ENCODE results near the gene PBX1. TPM values are rescaled to one million over a fixed set of nuclear protein-coding genes. Genes with fewer than 3 reads are reported as not detected.
A peak's percentile ranks its signal among the peaks of the same experiment; 100 is the strongest.

The PBX1 gene
- total RNA-seq, 8 experiments from 2014 or later: 27.8 to 268 (median 147) TPM

DNA sequence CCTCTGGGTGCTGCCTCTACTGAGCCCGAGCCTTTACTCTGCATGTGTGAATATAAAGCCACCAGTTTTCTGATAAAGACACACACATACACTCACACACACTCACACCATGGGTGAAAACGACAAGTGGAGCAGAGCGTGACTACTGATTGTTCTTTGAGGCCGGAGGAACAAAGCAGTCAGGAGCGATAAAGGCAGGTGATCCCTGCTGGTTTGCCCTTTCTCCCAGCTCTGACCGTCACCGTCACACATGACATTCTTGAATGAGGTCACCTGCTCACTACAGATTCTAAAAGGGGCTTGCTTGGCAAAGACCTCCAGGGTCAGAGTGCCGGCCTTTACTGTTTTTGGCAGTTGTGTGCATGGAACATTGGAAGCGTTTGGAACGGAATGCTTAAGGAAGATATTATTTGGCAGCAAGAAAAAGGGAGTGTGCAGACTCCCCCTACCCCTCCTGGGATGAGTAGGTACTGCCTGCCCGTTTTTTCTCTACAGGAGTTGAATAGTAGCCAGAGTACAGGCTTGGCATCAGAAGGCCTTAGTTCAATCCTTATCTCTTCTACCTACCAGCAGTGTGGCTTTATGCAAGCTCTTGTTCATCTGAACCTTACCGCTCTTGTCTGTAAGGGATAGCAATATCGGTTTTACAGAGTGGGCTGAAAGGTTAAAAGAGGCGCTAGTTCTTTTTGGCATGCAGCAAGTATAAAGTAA lies 79.7 kb downstream of the PBX1 start:
- ATAC-seq (replicated peaks in 6 of 8): peak in 5 of 8 experiments; percentile 7 to 32 (median 21)
- Histone ChIP-seq H3K27ac (peak overlapping the region; percentile 35 to 69), H3K4me1 (replicated peaks in 1 of 2) (peaks cover 63 to 69% of the 10 kb centered on the region in 2 donors), H3K4me3 (no peak overlapping the region)
- 40 to 100% (median 78%) methylated on average over 1 to 12 of the region's 14 CpGs for whole genome bisulfite sequencing, 10 experiments
- in situ Hi-C loops (cut with MboI; ENCODE audit: low pct_unique_long_range_greater_than_20kb in 2 of 9, low sequenced_read_pairs in 9 of 9, unreplicated experiment in 9 of 9): loop anchor here in 1 of 9 experiments (25.0 kb wide), 1 partner anchor 149 kb away; no protein-coding TSS in a partner anchor

DNA sequence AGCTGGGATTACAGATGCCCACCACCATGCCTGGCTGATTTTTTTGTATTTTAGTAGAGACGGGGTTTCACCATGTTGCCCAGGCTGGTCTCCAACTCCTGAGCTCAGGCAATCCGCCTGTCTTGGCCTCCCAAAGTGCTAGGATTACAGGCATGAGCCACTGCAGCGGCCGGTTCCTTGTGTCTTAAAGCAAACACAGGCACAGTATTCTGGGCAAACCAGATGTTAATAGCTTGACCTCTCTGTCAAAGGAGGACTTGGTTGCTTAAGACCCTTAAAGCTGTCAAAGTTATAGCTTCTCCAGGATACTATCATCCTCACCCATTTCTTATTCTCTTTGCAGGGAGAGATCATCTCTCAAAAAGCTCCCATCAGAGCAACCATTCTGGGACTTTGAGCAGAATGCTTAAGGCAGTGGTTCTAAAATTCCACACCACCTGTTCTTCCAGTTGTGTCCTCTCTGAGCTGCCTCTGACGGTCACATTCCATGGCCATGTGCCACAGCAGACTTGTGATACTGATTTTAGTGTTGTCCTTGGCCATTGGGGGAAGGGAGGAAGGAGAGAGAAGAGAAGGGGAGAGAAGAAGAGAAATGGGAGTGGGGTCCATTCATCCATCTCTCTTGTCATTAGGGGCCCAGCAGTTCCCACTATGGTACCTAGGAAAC lies 81.8 kb downstream of the PBX1 start:
- Histone ChIP-seq H3K4me3 (no peak overlapping the region), H3K4me1 (replicated peaks in 1 of 2) (peaks cover 56 to 68% of the 10 kb centered on the region in 2 donors), H3K27ac (no peak overlapping the region)
- ATAC-seq (replicated peaks in 6 of 8): no peak
- WGBS, 10 experiments: 9 to 100% (median 93%) methylated on average over 1 to 5 of the region's 5 CpGs; no CpG with 5 or more reads in 4 of the 10 experiments
- in situ Hi-C loops (cut with MboI; ENCODE audit: low pct_unique_long_range_greater_than_20kb in 2 of 9, low sequenced_read_pairs in 9 of 9, unreplicated experiment in 9 of 9): loop anchor here in 1 of 9 experiments (25.0 kb wide), 1 partner anchor 146 kb away; no protein-coding TSS in a partner anchor

DNA sequence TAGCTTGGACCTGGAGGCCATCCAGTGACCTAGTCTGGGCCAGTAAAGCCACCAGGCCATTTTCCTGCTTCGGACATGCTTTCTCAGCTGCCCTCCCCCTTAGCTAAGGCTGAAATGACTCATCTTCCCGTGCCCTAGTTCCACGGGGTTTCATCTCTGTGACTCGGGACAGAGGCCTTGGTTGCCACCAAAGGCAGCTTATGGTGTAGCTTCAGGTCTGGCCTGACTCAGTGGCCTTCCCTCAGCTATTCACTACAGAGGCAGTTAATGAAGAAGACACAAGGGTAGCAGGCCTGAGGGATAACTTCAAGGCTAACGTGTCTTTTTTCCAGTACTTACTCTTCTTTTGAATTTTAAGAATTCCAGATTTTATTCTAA lies 82.4 kb downstream of the PBX1 start:
- peak in 3 of 8 experiments; percentile 9 to 49 (median 49) for ATAC-seq (replicated peaks in 6 of 8)
- Histone ChIP-seq H3K27ac (no peak overlapping the region), H3K4me3 (no peak overlapping the region), H3K4me1 (replicated peaks in 1 of 2) (peaks cover 53 to 65% of the 10 kb centered on the region in 2 donors)
- in situ Hi-C loops (cut with MboI; ENCODE audit: low pct_unique_long_range_greater_than_20kb in 2 of 9, low sequenced_read_pairs in 9 of 9, unreplicated experiment in 9 of 9): loop anchor here in 1 of 9 experiments (25.0 kb wide), 1 partner anchor 146 kb away; no protein-coding TSS in a partner anchor
- 0 to 100% (median 82%) methylated on average over 1 to 5 of the region's 5 CpGs; no CpG with 5 or more reads in 2 of the 10 experiments for WGBS, 10 experiments

DNA sequence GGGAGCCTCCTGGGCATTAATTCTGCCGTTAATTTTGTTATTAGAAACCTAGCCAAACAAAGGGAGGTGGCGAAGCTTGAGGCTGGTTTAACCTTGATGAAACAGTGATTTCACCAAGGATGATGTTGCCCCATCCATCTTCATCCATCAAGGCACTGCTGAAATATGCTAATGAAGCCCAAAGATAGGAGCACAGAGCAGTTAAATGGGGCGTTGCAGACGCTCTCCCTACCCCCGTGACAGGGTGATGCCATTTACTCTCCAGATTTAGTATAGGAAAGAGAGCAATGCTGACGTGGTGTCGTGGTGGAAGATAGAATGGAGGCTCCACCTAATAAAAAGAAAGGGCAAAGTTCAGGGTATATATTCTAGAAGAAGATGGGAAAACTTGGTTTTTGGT lies 84.0 kb downstream of the PBX1 start:
- in situ Hi-C loops (cut with MboI; ENCODE audit: low pct_unique_long_range_greater_than_20kb in 2 of 9, low sequenced_read_pairs in 9 of 9, unreplicated experiment in 9 of 9): loop anchor here in 1 of 9 experiments (25.0 kb wide), 1 partner anchor 144 kb away; no protein-coding TSS in a partner anchor
- 34 to 92% (median 54%) methylated on average over 1 to 7 of the region's 7 CpGs; no CpG with 5 or more reads in 2 of the 10 experiments for WGBS, 10 experiments
- Histone ChIP-seq H3K4me3 (no peak overlapping the region), H3K27ac (peak overlapping the region in 1 of 2 donors; percentile 9), H3K4me1 (replicated peaks in 1 of 2) (peaks cover 44 to 58% of the 10 kb centered on the region in 2 donors)
- peak in 5 of 8 experiments; percentile 12 to 75 (median 56) for ATAC-seq (replicated peaks in 6 of 8)

DNA sequence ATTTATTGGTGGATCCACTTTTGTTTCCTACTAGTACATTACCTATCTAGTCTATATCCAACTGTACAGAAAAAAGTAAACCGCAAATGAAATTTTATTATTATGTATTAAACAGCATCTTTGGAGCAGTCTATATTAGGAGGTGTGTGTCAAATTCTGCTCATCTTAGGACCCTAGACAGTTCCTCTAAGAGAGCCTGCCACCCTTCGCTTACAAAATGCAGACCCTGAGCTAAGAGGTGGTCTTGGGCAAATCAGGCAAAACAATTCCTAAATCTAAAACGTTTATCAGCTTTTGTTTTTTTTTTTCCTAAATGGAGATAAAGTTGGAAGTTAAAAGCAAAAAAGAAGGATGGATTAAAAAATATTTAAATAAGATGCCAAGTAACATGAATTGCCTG lies 85.3 kb downstream of the PBX1 start:
- in situ Hi-C loops (cut with MboI; ENCODE audit: low pct_unique_long_range_greater_than_20kb in 2 of 9, low sequenced_read_pairs in 9 of 9, unreplicated experiment in 9 of 9): loop anchor here in 1 of 9 experiments (25.0 kb wide), 1 partner anchor 143 kb away; no protein-coding TSS in a partner anchor
- H3K4me3 ChIP-seq: no peak overlapping the region
- H3K4me1 ChIP-seq (replicated peaks in 1 of 2): peaks cover 44 to 54% of the 10 kb centered on the region in 2 donors
- 52 to 100% (median 76%) methylated on average over 1 to 3 of the region's 3 CpGs for WGBS, 10 experiments
- peak overlapping the region; percentile 17 to 66 for H3K27ac ChIP-seq
- no peak for ATAC-seq (replicated peaks in 6 of 8)

DNA sequence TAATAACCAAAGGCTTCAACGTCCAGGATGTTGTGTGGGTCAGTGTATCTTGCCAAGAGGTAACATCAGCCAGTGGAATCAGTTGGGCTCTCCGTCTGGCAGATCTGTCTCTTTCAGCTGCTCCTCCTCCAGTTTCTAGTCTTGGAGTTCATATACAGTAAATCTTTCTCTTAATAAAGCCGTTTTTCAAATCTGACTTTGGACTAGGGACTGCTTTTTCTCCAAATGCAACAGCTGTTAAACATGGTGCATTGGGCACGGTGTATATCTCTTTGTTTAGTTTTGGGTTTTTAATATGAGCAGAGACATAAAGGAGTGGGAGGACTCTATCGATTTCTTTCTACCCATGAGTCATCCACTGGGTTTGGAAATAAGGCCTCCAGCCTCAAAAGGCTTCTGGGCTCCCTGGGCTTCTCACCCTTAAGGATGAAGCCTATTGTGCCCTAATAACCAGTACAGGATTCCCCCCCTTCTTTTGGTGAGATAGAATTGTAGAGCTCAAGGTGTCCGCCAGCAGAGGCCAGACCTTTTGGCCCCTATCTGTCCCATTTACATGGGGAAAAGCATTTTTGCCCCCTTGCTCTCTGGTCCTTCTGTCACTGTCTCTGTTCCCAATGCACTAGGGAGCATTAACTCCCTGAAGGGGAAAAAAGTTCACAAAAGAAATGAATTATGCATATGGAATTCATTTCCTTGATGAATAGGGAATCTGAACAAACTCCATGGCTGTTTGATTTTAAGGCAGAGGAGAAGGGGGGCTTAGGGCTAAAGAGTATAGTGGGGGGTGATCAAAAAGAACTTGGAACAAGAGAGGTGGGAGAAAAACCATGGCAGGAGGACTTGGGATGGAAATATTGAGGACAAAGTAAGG lies 86.0 kb downstream of the PBX1 start:
- peak; percentile 67 to 80 (median 74) for ATAC-seq (replicated peaks in 6 of 8)
- WGBS, 10 experiments: 0 to 100% (median 13%) methylated on average over 1 to 6 of the region's 6 CpGs; no CpG with 5 or more reads in 2 of the 10 experiments
- H3K27ac ChIP-seq: peak overlapping the region; percentile 17 to 66
- peaks cover 44 to 52% of the 10 kb centered on the region in 2 donors for H3K4me1 ChIP-seq (replicated peaks in 1 of 2)
- in situ Hi-C loops (cut with MboI; ENCODE audit: low pct_unique_long_range_greater_than_20kb in 2 of 9, low sequenced_read_pairs in 9 of 9, unreplicated experiment in 9 of 9): loop anchor here in 1 of 9 experiments (25.0 kb wide), 1 partner anchor 142 kb away; no protein-coding TSS in a partner anchor
- no peak overlapping the region for H3K4me3 ChIP-seq

DNA sequence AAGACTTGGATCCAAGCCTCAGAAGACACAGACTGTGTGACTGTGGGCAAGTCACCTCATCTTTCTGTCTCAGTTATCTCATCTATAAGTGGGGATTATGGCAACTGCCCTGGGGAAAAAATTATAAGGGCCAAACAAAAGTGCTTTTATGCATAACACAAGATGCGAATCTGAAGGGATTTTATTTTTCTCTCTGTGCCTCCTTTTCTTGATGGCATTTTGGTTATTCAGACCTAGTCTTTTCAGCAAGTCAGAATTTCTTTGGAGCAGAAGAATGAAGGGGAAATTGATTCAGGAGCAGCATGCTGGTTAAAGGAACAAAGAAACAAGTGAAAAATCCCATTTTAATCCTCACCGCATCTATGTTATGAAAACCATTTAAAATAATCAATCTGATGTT lies 86.9 kb downstream of the PBX1 start:
- in situ Hi-C loops (cut with MboI; ENCODE audit: low pct_unique_long_range_greater_than_20kb in 2 of 9, low sequenced_read_pairs in 9 of 9, unreplicated experiment in 9 of 9): loop anchor here in 1 of 9 experiments (25.0 kb wide), 1 partner anchor 141 kb away; no protein-coding TSS in a partner anchor
- ATAC-seq (replicated peaks in 6 of 8): no peak
- no peak overlapping the region for H3K4me3 ChIP-seq
- peaks cover 52 to 59% of the 10 kb centered on the region in 2 donors for H3K4me1 ChIP-seq (replicated peaks in 1 of 2)
- H3K27ac ChIP-seq: no peak overlapping the region
- 63 to 100% (median 92%) methylated on average over 1 to 2 of the region's 2 CpGs for WGBS, 10 experiments

DNA sequence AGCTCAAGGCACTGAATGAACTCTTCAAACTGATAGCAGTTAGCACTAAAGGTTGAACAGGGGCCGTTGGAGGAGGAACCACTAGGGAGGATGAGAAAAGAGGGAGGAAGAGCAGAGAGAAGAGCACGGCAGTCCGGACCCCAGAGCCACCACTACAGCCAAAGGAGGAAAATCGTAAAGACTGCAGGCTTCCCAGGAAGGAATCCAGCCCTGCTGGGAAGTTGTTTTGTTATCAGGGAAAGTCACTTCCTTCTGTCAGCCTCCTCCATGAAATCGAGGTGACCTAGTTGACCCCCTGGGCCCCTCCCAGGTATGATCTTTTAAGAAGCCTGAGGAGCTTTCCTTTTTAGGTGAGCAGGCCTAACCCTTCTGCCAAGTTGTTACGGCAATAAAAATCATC lies 88.2 kb downstream of the PBX1 start:
- no peak overlapping the region for H3K4me3 ChIP-seq
- H3K27ac ChIP-seq: no peak overlapping the region
- in situ Hi-C loops (cut with MboI; ENCODE audit: low pct_unique_long_range_greater_than_20kb in 2 of 9, low sequenced_read_pairs in 9 of 9, unreplicated experiment in 9 of 9): loop anchor here in 1 of 9 experiments (25.0 kb wide), 1 partner anchor 140 kb away; no protein-coding TSS in a partner anchor
- peaks cover 64 to 72% of the 10 kb centered on the region in 2 donors for H3K4me1 ChIP-seq (replicated peaks in 1 of 2)
- ATAC-seq (replicated peaks in 6 of 8): no peak
- WGBS, 10 experiments: 0 to 100% (median 70%) methylated on average over 1 to 6 of the region's 6 CpGs; no CpG with 5 or more reads in 1 of the 10 experiments

DNA sequence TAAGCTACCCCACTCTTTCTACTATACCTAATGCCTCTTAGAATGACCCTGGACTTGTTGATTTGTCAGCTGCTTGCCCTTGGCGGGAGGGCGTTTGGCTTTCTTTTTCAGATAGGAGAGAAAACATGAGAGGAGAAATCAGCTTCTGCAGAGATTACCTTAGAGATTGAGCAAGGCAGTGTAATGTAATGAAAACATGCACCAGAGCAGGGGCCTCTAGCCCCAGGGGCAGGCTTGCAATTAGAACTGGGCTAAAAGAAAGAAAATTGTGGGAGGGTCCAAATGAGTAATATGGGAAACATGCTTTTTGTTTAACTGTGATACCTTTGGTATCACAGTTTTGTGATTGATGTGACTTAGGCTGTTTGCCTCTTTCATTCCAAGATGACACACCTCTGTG lies 89.7 kb downstream of the PBX1 start:
- 76 to 100% (median 93%) methylated on average over 2 of the region's 2 CpGs; no CpG with 5 or more reads in 4 of the 10 experiments for WGBS, 10 experiments
- in situ Hi-C loops (cut with MboI; ENCODE audit: low pct_unique_long_range_greater_than_20kb in 2 of 9, low sequenced_read_pairs in 9 of 9, unreplicated experiment in 9 of 9): loop anchor here in 1 of 9 experiments (25.0 kb wide), 1 partner anchor 139 kb away; no protein-coding TSS in a partner anchor
- H3K4me3 ChIP-seq: no peak overlapping the region
- no peak for ATAC-seq (replicated peaks in 6 of 8)
- H3K4me1 ChIP-seq (replicated peaks in 1 of 2): peaks cover 55 to 63% of the 10 kb centered on the region in 2 donors
- no peak overlapping the region for H3K27ac ChIP-seq

DNA sequence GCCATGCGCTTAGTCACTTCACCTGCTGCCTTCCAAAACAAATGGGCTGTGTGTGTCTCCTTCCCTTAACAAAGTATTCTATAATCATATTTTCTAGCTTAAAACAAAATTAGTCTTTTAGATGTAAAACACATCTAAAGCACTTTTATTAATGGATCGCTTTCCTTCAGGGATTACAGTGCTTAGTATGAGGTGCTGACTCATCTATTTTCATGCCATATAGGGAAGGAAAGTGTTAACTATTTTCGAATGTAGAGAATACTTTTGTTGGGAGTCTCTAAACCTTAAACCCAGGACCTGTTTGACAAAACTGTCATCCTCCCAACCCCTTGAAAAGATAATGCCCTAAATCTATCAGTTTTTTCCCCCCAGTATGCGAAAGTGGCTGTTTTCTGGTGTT lies 90.2 kb downstream of the PBX1 start:
- Histone ChIP-seq H3K4me1 (replicated peaks in 1 of 2) (peaks cover 55 to 60% of the 10 kb centered on the region in 2 donors), H3K27ac (no peak overlapping the region), H3K4me3 (no peak overlapping the region)
- WGBS, 10 experiments: 79 to 100% (median 93%) methylated on average over 1 to 4 of the region's 4 CpGs; no CpG with 5 or more reads in 1 of the 10 experiments
- in situ Hi-C loops (cut with MboI; ENCODE audit: low pct_unique_long_range_greater_than_20kb in 2 of 9, low sequenced_read_pairs in 9 of 9, unreplicated experiment in 9 of 9): loop anchor here in 1 of 9 experiments (25.0 kb wide), 1 partner anchor 138 kb away; no protein-coding TSS in a partner anchor
- ATAC-seq (replicated peaks in 6 of 8): no peak

DNA sequence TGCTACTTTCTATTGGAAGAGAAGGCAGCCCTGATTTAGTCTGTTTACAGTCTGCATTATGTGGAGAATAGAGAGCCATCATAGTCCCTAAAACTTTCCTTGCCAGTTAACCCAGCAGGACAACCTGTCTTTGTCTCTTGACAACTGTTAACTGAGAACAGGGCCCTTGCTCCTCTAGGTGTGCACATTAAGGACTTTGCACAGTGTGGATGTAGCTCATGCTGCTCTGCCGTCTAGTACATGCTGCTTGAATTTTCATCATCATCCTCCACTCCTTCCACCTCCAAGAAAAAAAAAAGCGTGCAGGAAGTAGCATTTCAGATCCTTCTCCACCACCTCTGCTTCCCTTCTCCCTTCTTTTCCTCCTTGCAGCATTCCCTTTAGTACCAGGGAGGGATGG lies 91.5 kb downstream of the PBX1 start:
- Histone ChIP-seq H3K4me1 (replicated peaks in 1 of 2) (peaks cover 44 to 48% of the 10 kb centered on the region in 2 donors), H3K27ac (peak overlapping the region; percentile 67 to 69), H3K4me3 (no peak overlapping the region)
- no peak for ATAC-seq (replicated peaks in 6 of 8)
- WGBS, 10 experiments: 50 to 100% (median 80%) methylated on average over 1 to 2 of the region's 2 CpGs; no CpG with 5 or more reads in 3 of the 10 experiments
- in situ Hi-C loops (cut with MboI; ENCODE audit: low pct_unique_long_range_greater_than_20kb in 2 of 9, low sequenced_read_pairs in 9 of 9, unreplicated experiment in 9 of 9): no loop called here
